K562 (cell line): ENCODE measurements around the gene IPO9. TPM values are rescaled to one million over a fixed set of nuclear protein-coding genes. Genes with fewer than 3 reads are reported as not detected.

ENCODE experiments used
- CBX5 ChIP-seq: IDR thresholded peaks from 2 replicates; pipeline ENCODE4 v1.6.1; 2014; ENCODE audit warnings: low read depth, borderline replicate concordance
- CEBPZ ChIP-seq: fragments of 150-350 bp; IDR thresholded peaks from 2 replicates; pipeline ENCODE4 v1.6.1; 2014; ENCODE audit warnings: low read depth, mild to moderate bottlenecking, low read length, borderline replicate concordance
- DPF2 ChIP-seq: fragments of 450-650 bp; IDR thresholded peaks from 2 replicates; pipeline ENCODE4 v1.6.1; 2016
- FOXK2 ChIP-seq, 2 experiments: fragments of 450-650 bp; IDR thresholded peaks in 1 of 2; conservative IDR thresholded peaks in 1 of 2; 2 replicates each; pipeline ENCODE4 v1.6.1; 2016; ENCODE audit warnings: low read depth in 2 of 2, mild to moderate bottlenecking in 1 of 2
- HDAC1 ChIP-seq, 2 experiments: fragments of 450-650 bp; IDR thresholded peaks; 2 replicates each; pipeline ENCODE4 v1.6.1; 2016 to 2017; ENCODE audit warnings: inconsistent platforms in 1 of 2, mild to moderate bottlenecking in 1 of 2, moderate library complexity in 1 of 2
- KDM1A ChIP-seq, 2 experiments: fragments of 450-650 bp; IDR thresholded peaks; 2 replicates each; pipeline ENCODE4 v1.6.1; 2016; ENCODE audit warnings: mild to moderate bottlenecking in 2 of 2
- MAX ChIP-seq: sonication (generic); formaldehyde crosslinking; IDR thresholded peaks from 2 replicates; pipeline ENCODE4 v1.9.0; 2022; ENCODE audit warnings: mild to moderate bottlenecking, missing genetic modification reagents
- NR0B1 ChIP-seq: fragments of 450-650 bp; IDR thresholded peaks from one replicate; pipeline ENCODE4 v1.6.1; 2018; ENCODE audit warnings: mild to moderate bottlenecking, moderate library complexity; ENCODE audit not compliant: partially characterized antibody
- POLR2G ChIP-seq: fragments of 200-400 bp; formaldehyde crosslinking; IDR thresholded peaks from 2 replicates; pipeline ENCODE4 v1.6.1; 2017; ENCODE audit warnings: low read depth, mild to moderate bottlenecking, antibody characterized with exemption, low read length, moderate library complexity
- RERE ChIP-seq: sonication (generic); formaldehyde crosslinking; IDR thresholded peaks from 2 replicates; pipeline ENCODE4 v1.8.0; 2023; ENCODE audit warnings: missing genetic modification reagents, mild to moderate bottlenecking, borderline replicate concordance
- SMARCA4 ChIP-seq: fragments of 450-650 bp; IDR thresholded peaks from 2 replicates; pipeline ENCODE4 v1.6.1; 2016
- ZBTB2 ChIP-seq: fragments of 450-650 bp; IDR thresholded peaks from 2 replicates; pipeline ENCODE4 v1.6.1; 2016; ENCODE audit warnings: antibody characterized with exemption
- ZNF263 ChIP-seq: sonication (generic); formaldehyde crosslinking; IDR thresholded peaks from 2 replicates; pipeline ENCODE4 v1.8.0; 2022; ENCODE audit warnings: mild to moderate bottlenecking, missing genetic modification reagents, borderline replicate concordance
- polyA plus RNA-seq, 8 experiments: library from polyadenylated mRNA; depleted of rRNA in 4 of 8; stranded (reverse) in 5 of 8; unstranded in 3 of 8; fragments of >200 nt; fragmentation: Nextera tagmentation in 2 of 8; fragmentation: Illumina TruSeq in 1 of 8; extraction: Ambion mirVana in 2 of 8; extraction: Trizol in 1 of 8; gene quantifications; 2 replicates each; pipeline versions ENCODE4 v1.2.1 to v1.2.3, GENCODE V29; 2011 to 2014; ENCODE audit warnings: inconsistent platforms in 1 of 8, missing spikeins in 1 of 8
- total RNA-seq, 7 experiments: library from RNA; depleted of rRNA in 6 of 7; stranded (reverse); fragments of >200 nt in 6 of 7; fragmentation: Illumina TruSeq in 2 of 7; extraction: Trizol in 2 of 7; gene quantifications; 2 replicates each; pipeline versions ENCODE4 v1.2.1 to v1.2.3, GENCODE V29; 2011 to 2021; ENCODE audit warnings: low replicate concordance in 1 of 7

The IPO9 gene
- total and polyA plus RNA-seq, 9 of the 15 experiments (the other 6 are each of a cell fraction or from before 2014, with no cell fraction given): 27.9 to 78.6 (median 43.9) TPM

GRCh38 chr1:201887116-201887866, 58.3 kb downstream of the IPO9 start (continued):
- TF ChIP-seq CEBPZ (no peak), POLR2G (no peak), RERE (0 out of 2 replicates have a peak, but pooled peaks have one; percentile 64), HDAC1 (IDR thresholded peaks at IDR 0.05) (peak in 1 of 2 experiments; percentile 52; a peak in 2 of 4 replicates), DPF2 (peak; percentile 52), ZNF263 (CRISPR knock-in tag) (no peak), ZBTB2 (no peak), FOXK2 (conservative IDR thresholded peaks at IDR 0.05 in 1 of 2, IDR thresholded peaks at IDR 0.05 in 1 of 2; ENCODE audit: low read depth in 2 of 2) (peak; percentile 70 to 81), NR0B1 (no peak), KDM1A (IDR thresholded peaks at IDR 0.05) (peak; percentile 51 to 53; a peak in 2 of 4 replicates), SMARCA4 (peak; percentile 60; the same call in 1 of the 2 replicates), MAX (peak; percentile 73), CBX5 (no peak)
